Panc1 (cell line): ENCODE measurements around the gene NHLRC2.

Experiments
- POLR2AphosphoS5 ChIP-seq: IDR thresholded peaks from 2 replicates; pipeline ENCODE4 v1.6.1; 2012; ENCODE audit warnings: mild to moderate bottlenecking, low read depth, low read length, moderate library complexity
- TF ChIP-seq, protein P1 (sequence below): fragments of 450-650 bp; IDR thresholded peaks from 2 replicates; pipeline ENCODE4 v1.5.1; 2017; ENCODE audit warnings: mild to moderate bottlenecking

DNA sequence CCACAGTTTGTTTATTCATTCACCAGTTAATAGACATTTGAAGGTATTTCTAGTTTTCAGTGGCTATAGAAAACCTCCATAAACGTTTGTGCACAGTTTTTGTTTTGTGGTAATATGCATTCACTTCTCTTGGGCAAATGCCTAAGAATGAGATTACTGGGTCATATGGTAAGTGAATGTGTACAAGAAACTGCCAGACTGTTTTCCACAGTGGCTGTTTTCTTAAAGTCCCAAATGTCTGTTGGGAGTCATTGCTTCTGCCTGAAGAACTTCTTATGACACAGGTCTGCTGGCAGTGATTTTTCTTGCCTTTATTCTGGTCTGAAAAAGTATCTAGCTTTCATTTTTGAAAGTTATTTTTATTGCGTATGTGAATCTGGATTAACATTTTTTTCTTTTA is 35.5 kb downstream of the NHLRC2 start:
- TF ChIP-seq, protein P1, sequence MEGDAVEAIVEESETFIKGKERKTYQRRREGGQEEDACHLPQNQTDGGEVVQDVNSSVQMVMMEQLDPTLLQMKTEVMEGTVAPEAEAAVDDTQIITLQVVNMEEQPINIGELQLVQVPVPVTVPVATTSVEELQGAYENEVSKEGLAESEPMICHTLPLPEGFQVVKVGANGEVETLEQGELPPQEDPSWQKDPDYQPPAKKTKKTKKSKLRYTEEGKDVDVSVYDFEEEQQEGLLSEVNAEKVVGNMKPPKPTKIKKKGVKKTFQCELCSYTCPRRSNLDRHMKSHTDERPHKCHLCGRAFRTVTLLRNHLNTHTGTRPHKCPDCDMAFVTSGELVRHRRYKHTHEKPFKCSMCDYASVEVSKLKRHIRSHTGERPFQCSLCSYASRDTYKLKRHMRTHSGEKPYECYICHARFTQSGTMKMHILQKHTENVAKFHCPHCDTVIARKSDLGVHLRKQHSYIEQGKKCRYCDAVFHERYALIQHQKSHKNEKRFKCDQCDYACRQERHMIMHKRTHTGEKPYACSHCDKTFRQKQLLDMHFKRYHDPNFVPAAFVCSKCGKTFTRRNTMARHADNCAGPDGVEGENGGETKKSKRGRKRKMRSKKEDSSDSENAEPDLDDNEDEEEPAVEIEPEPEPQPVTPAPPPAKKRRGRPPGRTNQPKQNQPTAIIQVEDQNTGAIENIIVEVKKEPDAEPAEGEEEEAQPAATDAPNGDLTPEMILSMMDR: no peak
- TF ChIP-seq POLR2AphosphoS5: no peak
